ENCODE results near the gene GNB5. TPM values are rescaled to one million over a fixed set of nuclear protein-coding genes. Genes with fewer than 3 reads are reported as not detected.

Gene GNB5
- total and polyA plus RNA-seq, 2 of the 13 experiments (the other 11 are each of a cell fraction or from before 2014, with no cell fraction given) = 13.7 to 14.4 TPM

GRCh38 chr15:52128568-52128967 is 62.6 kb downstream of the GNB5 start:
- BruUV-seq (replicated peaks) = no TSS peak

GRCh38 chr15:52124270-52124880 is 66.8 kb downstream of the GNB5 start:
- peak; percentile 58 for DNase-seq (ENCODE audit: low spot score)
- H3K4me3 ChIP-seq (replicated peaks in 1 of 3; ENCODE audit: insufficient read depth in 1 of 3, low read depth in 2 of 3, low read length in 3 of 3) = no peak overlapping the region
- no peaks in the 10 kb centered on the region for H3K79me2 ChIP-seq (ENCODE audit: insufficient read depth, low read length)
- 72% methylated on average over 11 of the region's 11 CpGs for WGBS (ENCODE audit: low lambda C conversion rate)
- H3K4me1 ChIP-seq (ENCODE audit: insufficient read depth, low read length) = peaks cover 26% of the 10 kb centered on the region
- H3K27me3 ChIP-seq (ENCODE audit: control insufficient read depth in 1 of 2, insufficient read depth in 2 of 2, low read length in 2 of 2) = no peaks in the 10 kb centered on the region
- peak overlapping the region; percentile 8 for H3K27ac ChIP-seq (ENCODE audit: extremely low read length, insufficient read depth, low read length)
- BruUV-seq (replicated peaks) = no TSS peak
- H4K20me1 ChIP-seq (ENCODE audit: insufficient read depth, low read length) = no peaks in the 10 kb centered on the region
- H3K4me2 ChIP-seq (ENCODE audit: low read depth, low read length) = no peak overlapping the region
- H2AFZ ChIP-seq (ENCODE audit: low read length) = no peak overlapping the region
- no peak overlapping the region for H3K9ac ChIP-seq (ENCODE audit: insufficient read depth, low read depth, low read length)
- intact Hi-C loops (cut with micrococcal nuclease; ENCODE audit: unreplicated experiment) (no loop called here), in situ Hi-C loops (cut with HindIII; ENCODE audit: extremely low pct_ligation_motif_present, low pct_unique_long_range_greater_than_20kb) (no loop called here)
- peak; percentile 57 for ATAC-seq
- FAIRE-seq = no peak
- POLR2A ChIA-PET = interaction anchor here (0.6 kb wide), 1 partner anchor 52 kb away, joined by 4 read pairs; no protein-coding TSS in a partner anchor
- no peaks in the 10 kb centered on the region for H3K36me3 ChIP-seq (replicated peaks in 1 of 2; ENCODE audit: control insufficient read depth in 1 of 2, insufficient read depth in 2 of 2, low read length in 2 of 2)
- H3K9me3 ChIP-seq (ENCODE audit: low read length) = no peaks in the 10 kb centered on the region
- CTCF ChIA-PET (ENCODE audit: low intra/inter-chr PET ratio, low total read pairs) = no interaction called here
- peak; percentile 28; the same call in 1 of the 2 replicates for TF ChIP-seq HOMEZ (CRISPR knock-in tag; IDR thresholded peaks at IDR 0.05; ENCODE audit: low read depth)
- TF ChIP-seq HNF1B (CRISPR knock-in tag; IDR thresholded peaks at IDR 0.05) = peak; percentile 45; the same call in 1 of the 2 replicates
- peak; percentile 22; the same call in 1 of the 2 replicates for TF ChIP-seq HDAC2 (CRISPR knock-in tag; IDR thresholded peaks at IDR 0.05)
- 0 out of 2 replicates have a peak, but pooled peaks have one; percentile 13 for TF ChIP-seq PAXIP1 (CRISPR knock-in tag; conservative IDR thresholded peaks at IDR 0.05)
- no peak for TF ChIP-seq DMAP1 (CRISPR knock-in tag; IDR thresholded peaks at IDR 0.05)

More at GRCh38 chr15:52128568-52128967, 62.6 kb downstream of the GNB5 start:
- H3K36me3 ChIP-seq (replicated peaks in 1 of 2; ENCODE audit: control insufficient read depth in 1 of 2, insufficient read depth in 2 of 2, low read length in 2 of 2) = no peaks in the 10 kb centered on the region
- no peak overlapping the region for H3K27ac ChIP-seq (ENCODE audit: extremely low read length, insufficient read depth, low read length)
- ATAC-seq = no peak
- no peak overlapping the region for H3K4me3 ChIP-seq (replicated peaks in 1 of 3; ENCODE audit: insufficient read depth in 1 of 3, low read depth in 2 of 3, low read length in 3 of 3)
- TF ChIP-seq SIN3A (IDR thresholded peaks at IDR 0.05; ENCODE audit: borderline replicate concordance, low read depth, low read length) (no peak), XRCC5 (optimal IDR thresholded peaks at IDR 0.05; ENCODE audit: low read length) (no peak), LCORL (IDR thresholded peaks at IDR 0.05) (peak; percentile 98), LCORL (CRISPR knock-in tag; IDR thresholded peaks at IDR 0.05) (no peak)
- intact Hi-C loops (cut with micrococcal nuclease; ENCODE audit: unreplicated experiment) = no loop called here
- peaks cover 22% of the 10 kb centered on the region for H3K4me1 ChIP-seq (ENCODE audit: insufficient read depth, low read length)
- H3K27me3 ChIP-seq (ENCODE audit: control insufficient read depth in 1 of 2, insufficient read depth in 2 of 2, low read length in 2 of 2) = no peaks in the 10 kb centered on the region
- ChIA-PET POLR2A (no interaction called here), CTCF (ENCODE audit: low intra/inter-chr PET ratio, low total read pairs) (no interaction called here)
- H3K79me2 ChIP-seq (ENCODE audit: insufficient read depth, low read length) = no peaks in the 10 kb centered on the region
- WGBS (ENCODE audit: low lambda C conversion rate) = 96% methylated on average over 3 of the region's 3 CpGs
- H3K9me3 ChIP-seq (ENCODE audit: low read length) = no peaks in the 10 kb centered on the region
- H2AFZ ChIP-seq (ENCODE audit: low read length) = no peak overlapping the region
- no peak overlapping the region for H3K4me2 ChIP-seq (ENCODE audit: low read depth, low read length)
- no peak for FAIRE-seq
- DNase-seq (ENCODE audit: low spot score) = no peak
- H3K9ac ChIP-seq (ENCODE audit: insufficient read depth, low read depth, low read length) = no peak overlapping the region
- no peaks in the 10 kb centered on the region for H4K20me1 ChIP-seq (ENCODE audit: insufficient read depth, low read length)
- in situ Hi-C loops (cut with HindIII; ENCODE audit: extremely low pct_ligation_motif_present, low pct_unique_long_range_greater_than_20kb) = no loop called here

All from HepG2 (cell line).